HepG2 (cell line): ENCODE results near the gene RHBDL3. TPM values are rescaled to one million over a fixed set of nuclear protein-coding genes. Genes with fewer than 3 reads are reported as not detected.

Experiments used
- ARID2 ChIP-seq: sonication (generic); formaldehyde crosslinking; IDR thresholded peaks from 2 replicates; pipeline ENCODE4 v1.8.1; 2022; ENCODE audit warnings: mild to moderate bottlenecking, missing genetic modification reagents, borderline replicate concordance
- EED ChIP-seq: sonication (generic); formaldehyde crosslinking; IDR thresholded peaks from 2 replicates; pipeline ENCODE4 v1.5.0; 2020; ENCODE audit warnings: mild to moderate bottlenecking, missing genetic modification reagents
- ELF1 ChIP-seq: sonication (generic); formaldehyde crosslinking; IDR thresholded peaks from 2 replicates; pipeline ENCODE4 v1.4.0; 2020; ENCODE audit warnings: missing genetic modification reagents
- GZF1 ChIP-seq: sonication (generic); formaldehyde crosslinking; IDR thresholded peaks from 2 replicates; pipeline ENCODE4 v1.5.1; 2020; ENCODE audit warnings: mild to moderate bottlenecking, missing genetic modification reagents
- HIVEP1 ChIP-seq: sonication (generic); formaldehyde crosslinking; IDR thresholded peaks from 2 replicates; pipeline ENCODE4 v1.4.0; 2020; ENCODE audit warnings: mild to moderate bottlenecking, missing genetic modification reagents
- HOXA7 ChIP-seq: sonication (generic); formaldehyde crosslinking; IDR thresholded peaks from 2 replicates; pipeline ENCODE4 v1.8.1; 2022; ENCODE audit warnings: mild to moderate bottlenecking, missing genetic modification reagents, moderate library complexity
- IKZF1 ChIP-seq: fragments of 450-650 bp; IDR thresholded peaks from 2 replicates; pipeline ENCODE4 v1.7.1; 2016
- KLF9 ChIP-seq: IDR thresholded peaks from 2 replicates; pipeline ENCODE4 v1.6.1; 2016; ENCODE audit warnings: low read depth
- MATR3 ChIP-seq: sonication (generic); formaldehyde crosslinking; IDR thresholded peaks from 2 replicates; pipeline ENCODE4 v1.4.0; 2020; ENCODE audit warnings: missing genetic modification reagents
- MBNL3 ChIP-seq: fragments of 250-450 bp; sonication (Bioruptor Pico); conservative IDR thresholded peaks from 2 replicates; pipeline ENCODE4 v1.8.0; 2022; ENCODE audit warnings: mild to moderate bottlenecking, inconsistent platforms
- NCOA2 ChIP-seq: sonication (generic); formaldehyde crosslinking; IDR thresholded peaks from 2 replicates; pipeline ENCODE4 v1.8.0; 2022; ENCODE audit warnings: inconsistent platforms
- NFIC ChIP-seq: IDR thresholded peaks from 2 replicates; pipeline ENCODE4 v1.6.1; 2012; ENCODE audit warnings: mild to moderate bottlenecking, low read length, inconsistent platforms
- RARG ChIP-seq: sonication (generic); formaldehyde crosslinking; IDR thresholded peaks from 2 replicates; pipeline ENCODE4 v1.4.0; 2020; ENCODE audit warnings: low read depth, mild to moderate bottlenecking, missing genetic modification reagents
- RELA ChIP-seq: sonication (generic); formaldehyde crosslinking; IDR thresholded peaks from 2 replicates; pipeline ENCODE4 v1.4.0; 2020; ENCODE audit warnings: missing genetic modification reagents
- SP1 ChIP-seq, 2 experiments: fragments of 450-650 bp in 1 of 2; sonication (generic) in 1 of 2; formaldehyde crosslinking in 1 of 2; IDR thresholded peaks; 2 replicates each; pipeline versions ENCODE4 v1.4.0 to v1.6.1; 2016 to 2020; ENCODE audit warnings: missing genetic modification reagents in 1 of 2
- SPEN ChIP-seq: sonication (generic); formaldehyde crosslinking; IDR thresholded peaks from 2 replicates; pipeline ENCODE4 v1.5.1; 2020; ENCODE audit warnings: low read depth, mild to moderate bottlenecking, missing genetic modification reagents
- SRSF1 ChIP-seq: fragments of 200-400 bp; formaldehyde crosslinking; optimal IDR thresholded peaks from 2 replicates; pipeline ENCODE3; 2017; ENCODE audit warnings: mild to moderate bottlenecking, low read depth, low read length, moderate library complexity
- TARDBP ChIP-seq: sonication (generic); formaldehyde crosslinking; IDR thresholded peaks from 2 replicates; pipeline ENCODE4 v1.8.0; 2022; ENCODE audit warnings: mild to moderate bottlenecking, missing genetic modification reagents
- TOPORS ChIP-seq: sonication (generic); formaldehyde crosslinking; IDR thresholded peaks from 2 replicates; pipeline ENCODE4 v1.8.0; 2023; ENCODE audit warnings: mild to moderate bottlenecking, missing genetic modification reagents
- ZBTB25 ChIP-seq: IDR thresholded peaks from 2 replicates; pipeline ENCODE4 v1.6.1; 2018; ENCODE audit warnings: missing genetic modification reagents
- ZNF317 ChIP-seq: sonication (generic); formaldehyde crosslinking; IDR thresholded peaks from 2 replicates; pipeline ENCODE4 v1.5.0; 2020; ENCODE audit warnings: mild to moderate bottlenecking, missing genetic modification reagents
- ZNF496 ChIP-seq: sonication (generic); formaldehyde crosslinking; IDR thresholded peaks from 2 replicates; pipeline ENCODE4 v1.8.1; 2023; ENCODE audit warnings: mild to moderate bottlenecking, moderate library complexity, missing genetic modification reagents; ENCODE audit not compliant: insufficient replicate concordance
- ZNF567 ChIP-seq: sonication (generic); formaldehyde crosslinking; IDR thresholded peaks from 2 replicates; pipeline ENCODE4 v1.8.1; 2023; ENCODE audit warnings: mild to moderate bottlenecking, missing genetic modification reagents, borderline replicate concordance
- ZNF580 ChIP-seq: IDR thresholded peaks from 2 replicates; pipeline ENCODE4 v1.6.1; 2016; ENCODE audit warnings: low read depth, borderline replicate concordance
- ZNF672 ChIP-seq: sonication (generic); formaldehyde crosslinking; IDR thresholded peaks from 2 replicates; pipeline ENCODE4 v1.8.1; 2022; ENCODE audit warnings: missing genetic modification reagents
- polyA plus RNA-seq, 8 experiments: library from polyadenylated mRNA; depleted of rRNA in 3 of 8; stranded (reverse) in 7 of 8; unstranded in 1 of 8; fragments of >200 nt; fragmentation: Illumina TruSeq in 4 of 8; extraction: Trizol in 4 of 8; gene quantifications; 2 replicates each; pipeline versions ENCODE4 v1.2.1 to v1.2.3, GENCODE V29; 2011 to 2016; ENCODE audit warnings: low read depth in 4 of 8, missing spikeins in 1 of 8, mixed read lengths in 1 of 8; ENCODE audit not compliant: insufficient read depth in 1 of 8
- total RNA-seq, 5 experiments: library from RNA; depleted of rRNA; stranded (reverse); fragments of >200 nt; fragmentation: Illumina TruSeq; extraction: Trizol; gene quantifications; 2 replicates each; pipeline ENCODE4 v1.2.3, GENCODE V29; 2016; ENCODE audit warnings: low read depth in 1 of 5
- TF ChIP-seq, protein P1 (sequence below): sonication (generic); formaldehyde crosslinking; IDR thresholded peaks from 2 replicates; pipeline ENCODE4 v1.4.0; 2020; ENCODE audit warnings: mild to moderate bottlenecking, missing genetic modification reagents, borderline replicate concordance

RHBDL3 gene
- total and polyA plus RNA-seq, 2 of the 13 experiments (the other 11 are each of a cell fraction or from before 2014, with no cell fraction given) = 0.09 TPM; not detected in 1

DNA sequence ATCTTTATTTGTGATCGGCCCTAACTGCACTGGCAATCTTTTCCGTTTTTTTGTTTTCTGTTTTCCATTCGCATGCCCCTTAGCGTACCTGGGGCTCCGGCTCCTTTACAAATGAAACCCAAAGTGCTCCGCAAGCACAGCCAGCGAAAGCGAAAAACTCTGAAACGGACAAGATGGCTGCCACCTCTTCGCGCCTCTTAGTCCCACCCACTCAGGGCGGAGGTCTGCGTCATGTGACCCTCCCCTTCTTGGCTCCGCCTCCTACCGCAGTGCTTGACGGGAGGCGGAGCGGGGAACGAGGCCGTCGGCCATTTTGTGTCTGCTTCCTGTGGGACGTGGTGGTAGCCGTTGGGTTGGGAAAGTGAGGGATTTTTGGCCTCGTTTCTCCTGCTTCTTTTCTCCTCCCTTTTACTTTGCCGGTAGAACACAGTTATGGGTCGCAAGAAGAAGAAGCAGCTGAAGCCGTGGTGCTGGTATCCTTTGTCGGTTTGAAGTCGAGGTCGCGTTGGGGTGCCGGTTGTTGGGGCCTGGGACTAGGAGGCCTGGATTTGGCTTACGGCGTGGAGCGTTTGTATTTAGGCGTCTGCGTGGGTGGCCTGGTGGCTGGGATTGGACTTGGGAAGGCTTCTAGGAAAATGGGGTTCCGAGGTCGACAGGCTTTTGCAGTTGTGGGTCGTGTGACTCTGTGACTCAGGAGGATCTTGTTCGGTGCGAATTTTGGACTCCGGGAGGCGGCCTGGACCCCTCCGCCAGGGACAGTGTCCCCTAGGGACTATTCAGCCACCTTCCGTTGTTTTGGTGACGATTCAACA lies 84.4 kb downstream of the RHBDL3 start, which contains the start of gene ZNF207 (continued):
- peak; percentile 35 for TF ChIP-seq SPEN (CRISPR knock-in tag)
- no peak for TF ChIP-seq ZNF672 (CRISPR knock-in tag)
- TF ChIP-seq, protein P1, sequence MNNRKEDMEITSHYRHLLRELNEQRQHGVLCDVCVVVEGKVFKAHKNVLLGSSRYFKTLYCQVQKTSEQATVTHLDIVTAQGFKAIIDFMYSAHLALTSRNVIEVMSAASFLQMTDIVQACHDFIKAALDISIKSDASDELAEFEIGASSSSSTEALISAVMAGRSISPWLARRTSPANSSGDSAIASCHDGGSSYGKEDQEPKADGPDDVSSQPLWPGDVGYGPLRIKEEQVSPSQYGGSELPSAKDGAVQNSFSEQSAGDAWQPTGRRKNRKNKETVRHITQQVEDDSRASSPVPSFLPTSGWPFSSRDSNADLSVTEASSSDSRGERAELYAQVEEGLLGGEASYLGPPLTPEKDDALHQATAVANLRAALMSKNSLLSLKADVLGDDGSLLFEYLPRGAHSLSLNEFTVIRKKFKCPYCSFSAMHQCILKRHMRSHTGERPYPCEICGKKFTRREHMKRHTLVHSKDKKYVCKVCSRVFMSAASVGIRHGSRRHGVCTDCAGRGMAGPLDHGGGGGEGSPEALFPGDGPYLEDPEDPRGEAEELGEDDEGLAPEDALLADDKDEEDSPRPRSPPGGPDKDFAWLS (CRISPR knock-in tag) = no peak
- peak; percentile 25; the same call in 1 of the 2 replicates for TF ChIP-seq NCOA2 (CRISPR knock-in tag)
- 0 out of 2 replicates have a peak, but pooled peaks have one; percentile 25 for TF ChIP-seq ZBTB25
- no peak for TF ChIP-seq SP1 (IDR thresholded peaks at IDR 0.05)
- TF ChIP-seq SP1 (CRISPR knock-in tag; IDR thresholded peaks at IDR 0.05) = peak; percentile 95
- TF ChIP-seq HOXA7 (CRISPR knock-in tag) = no peak
- TF ChIP-seq IKZF1 = no peak
- no peak for TF ChIP-seq MBNL3 (CRISPR knock-in tag)
- TF ChIP-seq RELA (CRISPR knock-in tag) = 0 out of 2 replicates have a peak, but pooled peaks have one; percentile 35
- TF ChIP-seq TARDBP (CRISPR knock-in tag) = no peak
- TF ChIP-seq SRSF1 = peak; percentile 90
- TF ChIP-seq EED = peak; percentile 65
- TF ChIP-seq ELF1 = peak; percentile 58
- TF ChIP-seq HIVEP1 (CRISPR knock-in tag) = peak; percentile 31; the same call in 1 of the 2 replicates
- no peak for TF ChIP-seq MATR3 (CRISPR knock-in tag)
- no peak for TF ChIP-seq RARG (CRISPR knock-in tag)
- TF ChIP-seq ZNF580 (CRISPR knock-in tag) = peak; percentile 42; the same call in 1 of the 2 replicates
- TF ChIP-seq TOPORS (CRISPR knock-in tag) = 0 out of 2 replicates have a peak, but pooled peaks have one; percentile 20
- TF ChIP-seq NFIC = no peak
- TF ChIP-seq ARID2 (CRISPR knock-in tag) = no peak
- 0 out of 2 replicates have a peak, but pooled peaks have one; percentile 17 for TF ChIP-seq KLF9 (CRISPR knock-in tag)
- no peak; the same call in 1 of the 2 replicates for TF ChIP-seq ZNF317 (CRISPR knock-in tag)
- no peak for TF ChIP-seq ZNF496 (CRISPR knock-in tag)
- no peak for TF ChIP-seq ZNF567 (CRISPR knock-in tag)
- 0 out of 2 replicates have a peak, but pooled peaks have one; percentile 52 for TF ChIP-seq GZF1 (CRISPR knock-in tag)
